Liver (tissue), 3 donors: ENCODE results near the gene PPP3CB.

Source experiments
- CTCF ChIP-seq: fragments of 150-350 bp; IDR thresholded peaks from 2 replicates; pipeline ENCODE4 v1.5.1; 2017; ENCODE audit warnings: improper control_type of control experiment, low read depth, low read length; ENCODE audit not compliant: missing input control
- GABPA ChIP-seq, 2 donors: IDR thresholded peaks in 1 of 2; conservative IDR thresholded peaks in 1 of 2; 2 replicates each; pipeline ENCODE4 v1.6.1; 2016; ENCODE audit warnings: antibody characterized with exemption in 2 of 2, mild to moderate bottlenecking in 1 of 2, moderate library complexity in 1 of 2
- JUND ChIP-seq, 2 donors: IDR thresholded peaks; 2 replicates each; pipeline ENCODE4 v1.6.1; 2016; ENCODE audit warnings: antibody characterized with exemption in 2 of 2
- RAD21 ChIP-seq, 2 donors: IDR thresholded peaks; 2 replicates each; pipeline ENCODE4 v1.6.1; 2016; ENCODE audit warnings: antibody characterized with exemption in 2 of 2, mild to moderate bottlenecking in 2 of 2
- RXRA ChIP-seq, 2 donors: IDR thresholded peaks; 2 replicates each; pipeline ENCODE4 v1.6.1; 2017 to 2018; ENCODE audit warnings: antibody characterized with exemption in 2 of 2, mild to moderate bottlenecking in 1 of 2
- TAF1 ChIP-seq: conservative IDR thresholded peaks from 2 replicates; pipeline ENCODE4 v1.6.1; 2016; ENCODE audit warnings: antibody characterized with exemption, mild to moderate bottlenecking
- YY1 ChIP-seq: IDR thresholded peaks from 2 replicates; pipeline ENCODE4 v1.6.1; 2016; ENCODE audit warnings: antibody characterized with exemption, mild to moderate bottlenecking
- donor health status: healthy.
- donor health status: healthy.

GRCh38 chr10:73480158-73480557, 15.7 kb downstream of the PPP3CB start:
- TF ChIP-seq CTCF (no peak), JUND (IDR thresholded peaks at IDR 0.05) (no peak), GABPA (IDR thresholded peaks at IDR 0.05 in 1 of 2, conservative IDR thresholded peaks at IDR 0.05 in 1 of 2) (no peak), YY1 (no peak), TAF1 (no peak), RAD21 (IDR thresholded peaks at IDR 0.05) (no peak), RXRA (IDR thresholded peaks at IDR 0.05) (no peak)
